ENCODE measurements around the gene LMOD2. TPM values are rescaled to one million over a fixed set of nuclear protein-coding genes. Genes with fewer than 3 reads are reported as not detected.
"Not testable (repeated sequence)": the region's sequence is repeated elsewhere in the genome, so short reads cannot be mapped to it uniquely, and the experiment has no call there.

The LMOD2 gene
- total RNA-seq, 4 donors from 2014 or later = not detected

GRCh38 chr7:123625254-123625653 lies 30.4 kb upstream of the LMOD2 start:
- Histone ChIP-seq H3K36me3 (no peaks in the 10 kb centered on the region), H3K27me3 (no peaks in the 10 kb centered on the region), H3K9me3 (no peaks in the 10 kb centered on the region), H3K4me3 (no peak overlapping the region), H3K27ac (no peak overlapping the region), H3K4me1 (no peaks in the 10 kb centered on the region)
- DNase-seq = no peak
- no peak for TF ChIP-seq POLR2A (IDR thresholded peaks at IDR 0.05)

GRCh38 chr7:123627851-123628250 lies 27.8 kb upstream of the LMOD2 start:
- Histone ChIP-seq H3K36me3 (no peaks in the 10 kb centered on the region), H3K9me3 (no peaks in the 10 kb centered on the region), H3K4me1 (no peaks in the 10 kb centered on the region), H3K4me3 (no peak overlapping the region), H3K27ac (no peak overlapping the region), H3K27me3 (no peaks in the 10 kb centered on the region)
- TF ChIP-seq CTCF (IDR thresholded peaks at IDR 0.05) (no peak), POLR2A (IDR thresholded peaks at IDR 0.05) (no peak)
- DNase-seq = no peak

GRCh38 chr7:123628829-123629228 lies 26.8 kb upstream of the LMOD2 start:
- Histone ChIP-seq H3K27ac (no peak overlapping the region), H3K36me3 (no peaks in the 10 kb centered on the region), H3K27me3 (no peaks in the 10 kb centered on the region), H3K4me3 (no peak overlapping the region), H3K9me3 (no peaks in the 10 kb centered on the region), H3K4me1 (no peaks in the 10 kb centered on the region)
- DNase-seq = no peak
- TF ChIP-seq POLR2A (IDR thresholded peaks at IDR 0.05) (no peak), CTCF (IDR thresholded peaks at IDR 0.05) (no peak)

GRCh38 chr7:123629281-123629680 lies 26.4 kb upstream of the LMOD2 start:
- TF ChIP-seq POLR2A (IDR thresholded peaks at IDR 0.05) = no peak
- no peak for TF ChIP-seq CTCF (IDR thresholded peaks at IDR 0.05)
- Histone ChIP-seq H3K4me3 (no peak overlapping the region), H3K27ac (no peak overlapping the region), H3K27me3 (no peaks in the 10 kb centered on the region), H3K36me3 (no peaks in the 10 kb centered on the region), H3K4me1 (no peaks in the 10 kb centered on the region), H3K9me3 (no peaks in the 10 kb centered on the region)
- no peak for DNase-seq

GRCh38 chr7:123632808-123633207 lies 22.9 kb upstream of the LMOD2 start:
- Histone ChIP-seq H3K27me3 (no peaks in the 10 kb centered on the region), H3K9me3 (no peaks in the 10 kb centered on the region), H3K27ac (no peak overlapping the region), H3K36me3 (no peaks in the 10 kb centered on the region), H3K4me3 (no peak overlapping the region), H3K4me1 (no peaks in the 10 kb centered on the region)
- TF ChIP-seq CTCF (IDR thresholded peaks at IDR 0.05) = no peak
- no peak for TF ChIP-seq POLR2A (IDR thresholded peaks at IDR 0.05)
- no peak for DNase-seq

- no peak for TF ChIP-seq POLR2A (IDR thresholded peaks at IDR 0.05)
- TF ChIP-seq CTCF (IDR thresholded peaks at IDR 0.05) = no peak
- H3K27ac ChIP-seq = no peak overlapping the region
- H3K27me3 ChIP-seq = no peaks in the 10 kb centered on the region
- DNase-seq = no peak
- H3K4me3 ChIP-seq = no peak overlapping the region
- H3K9me3 ChIP-seq = no peaks in the 10 kb centered on the region
- no peaks in the 10 kb centered on the region for H3K36me3 ChIP-seq
- no peaks in the 10 kb centered on the region for H3K4me1 ChIP-seq
Measured at GRCh38 chr7:123633553-123633952, 22.1 kb upstream of the LMOD2 start.

- not testable (repeated sequence) for H3K9me3 ChIP-seq, H3K4me3 ChIP-seq, H3K4me1 ChIP-seq, H3K36me3 ChIP-seq, H3K27ac ChIP-seq, H3K27me3 ChIP-seq, DNase-seq
Measured at GRCh38 chr7:123634011-123634573, 21.6 kb upstream of the LMOD2 start.

Measured in Peyer's patch (tissue), 4 donors.